ENCODE data around the gene RAPGEF2. TPM values are rescaled to one million over a fixed set of nuclear protein-coding genes. Genes with fewer than 3 reads are reported as not detected.

RAPGEF2 gene
- total and polyA plus RNA-seq, 2 experiments from 2014 or later = 17.3 to 96.0 TPM

- H3K27ac ChIP-seq = peak overlapping the region; percentile 7
- H3K27me3 ChIP-seq = no peaks in the 10 kb centered on the region
- no peak for DNase-seq (ENCODE audit: low read depth in 1 of 2, low spot score in 1 of 2)
- no peak for TF ChIP-seq CTCF (IDR thresholded peaks at IDR 0.05; ENCODE audit: low read depth, low read length)
- peaks cover 28% of the 10 kb centered on the region for H3K36me3 ChIP-seq
- H3K4me3 ChIP-seq = no peak overlapping the region
- no peaks in the 10 kb centered on the region for H3K9me3 ChIP-seq (ENCODE audit: low read depth)
- H3K4me1 ChIP-seq (ENCODE audit: low read depth) = peaks cover 6% of the 10 kb centered on the region
Observed at GRCh38 chr4:159326480-159326879, 223.6 kb downstream of the RAPGEF2 start.

- no peaks in the 10 kb centered on the region for H3K27me3 ChIP-seq
- H3K27ac ChIP-seq = no peak overlapping the region
- H3K9me3 ChIP-seq (ENCODE audit: low read depth) = no peaks in the 10 kb centered on the region
- no peak for DNase-seq (ENCODE audit: low read depth in 1 of 2, low spot score in 1 of 2)
- H3K4me3 ChIP-seq = no peak overlapping the region
- peaks cover 36% of the 10 kb centered on the region for H3K36me3 ChIP-seq
- no peak for TF ChIP-seq CTCF (IDR thresholded peaks at IDR 0.05; ENCODE audit: low read depth, low read length)
- H3K4me1 ChIP-seq (ENCODE audit: low read depth) = peaks cover 4% of the 10 kb centered on the region
Observed at GRCh38 chr4:159328766-159329165, 225.9 kb downstream of the RAPGEF2 start.

GRCh38 chr4:159334461-159334860 lies 231.6 kb downstream of the RAPGEF2 start:
- no peaks in the 10 kb centered on the region for H3K9me3 ChIP-seq (ENCODE audit: low read depth)
- H3K36me3 ChIP-seq = peaks cover 59% of the 10 kb centered on the region
- no peak for TF ChIP-seq CTCF (IDR thresholded peaks at IDR 0.05; ENCODE audit: low read depth, low read length)
- no peaks in the 10 kb centered on the region for H3K27me3 ChIP-seq
- no peak overlapping the region for H3K4me3 ChIP-seq
- no peak for DNase-seq (ENCODE audit: low read depth in 1 of 2, low spot score in 1 of 2)
- no peak overlapping the region for H3K27ac ChIP-seq
- H3K4me1 ChIP-seq (ENCODE audit: low read depth) = peaks cover 4% of the 10 kb centered on the region

GRCh38 chr4:159337041-159337440 lies 234.2 kb downstream of the RAPGEF2 start:
- Histone ChIP-seq H3K27ac (no peak overlapping the region), H3K27me3 (no peaks in the 10 kb centered on the region), H3K4me1 (ENCODE audit: low read depth) (no peaks in the 10 kb centered on the region), H3K36me3 (peaks cover 52% of the 10 kb centered on the region), H3K9me3 (ENCODE audit: low read depth) (no peaks in the 10 kb centered on the region), H3K4me3 (no peak overlapping the region)
- DNase-seq (ENCODE audit: low read depth in 1 of 2, low spot score in 1 of 2) = no peak
- no peak for TF ChIP-seq CTCF (IDR thresholded peaks at IDR 0.05; ENCODE audit: low read depth, low read length)

- H3K4me1 ChIP-seq (ENCODE audit: low read depth) = peaks cover 10% of the 10 kb centered on the region
- no peak for TF ChIP-seq CTCF (IDR thresholded peaks at IDR 0.05; ENCODE audit: low read depth, low read length)
- H3K4me3 ChIP-seq = no peak overlapping the region
- no peaks in the 10 kb centered on the region for H3K27me3 ChIP-seq
- peaks cover 53% of the 10 kb centered on the region for H3K36me3 ChIP-seq
- peak overlapping the region; percentile 0 for H3K27ac ChIP-seq
- DNase-seq (ENCODE audit: low read depth in 1 of 2, low spot score in 1 of 2) = peak in 1 of 2 donors; percentile 63
- no peaks in the 10 kb centered on the region for H3K9me3 ChIP-seq (ENCODE audit: low read depth)
Observed at GRCh38 chr4:159341522-159341921, 238.6 kb downstream of the RAPGEF2 start.

- Histone ChIP-seq H3K36me3 (peaks cover 58% of the 10 kb centered on the region), H3K4me1 (ENCODE audit: low read depth) (peaks cover 10% of the 10 kb centered on the region), H3K27ac (no peak overlapping the region), H3K4me3 (no peak overlapping the region), H3K9me3 (ENCODE audit: low read depth) (no peaks in the 10 kb centered on the region), H3K27me3 (no peaks in the 10 kb centered on the region)
- DNase-seq (ENCODE audit: low read depth in 1 of 2, low spot score in 1 of 2) = no peak
- TF ChIP-seq CTCF (IDR thresholded peaks at IDR 0.05; ENCODE audit: low read depth, low read length) = no peak
Observed at GRCh38 chr4:159342374-159342773, 239.5 kb downstream of the RAPGEF2 start.
